HepG2 (cell line): Measurements from ENCODE around the gene NCF4. TPM values are rescaled to one million over a fixed set of nuclear protein-coding genes. Genes with fewer than 3 reads are reported as not detected.
A peak's percentile ranks its signal among the peaks of the same experiment; 100 is the strongest.

Source experiments
- ATAC-seq: fragments of 200-7000 bp; cut with Tn5 transposase; 3 replicates; pipeline ENCODE4 v1.9.1; 2020; ENCODE audit warnings: mild to moderate bottlenecking, moderate library complexity
- BruUV-seq: library from RNA; stranded (reverse); fragments of 400-500 nt; replicated peaks from 2 replicates; lab custom pipeline; 2021; lab: Mats Ljungman, UMichigan
- CTCF ChIA-PET: fragments of 300-600 bp; formaldehyde crosslinking; extraction: SDS; loops from one replicate; lab custom pipeline; 2021; ENCODE audit warnings: low total read pairs, inconsistent platforms, low intra/inter-chr PET ratio; lab: Yijun Ruan, JAX
- POLR2A ChIA-PET: fragments of 350-600 bp; sonication (Branson Sonifier 250); formaldehyde crosslinking; loops from one replicate; lab custom pipeline; 2020; ENCODE audit warnings: antibody characterized with exemption, inconsistent platforms; lab: Yijun Ruan, JAX
- DNase-seq: peaks from one replicate; pipeline ENCODE4 v3.0.0-alpha.2; 2015; ENCODE audit warnings: low spot score
- FAIRE-seq: peaks from 3 replicates; lab custom pipeline; 2011; peaks lifted over from hg19 to GRCh38; lab: Jason Lieb, UNC
- H2AFZ ChIP-seq: one replicate; pipeline ENCODE4 v1.6.1; 2011; ENCODE audit warnings: low read length, inconsistent platforms
- H3K27ac ChIP-seq: fragments of 300-600 bp; 3 replicates; pipeline ENCODE4 v1.8.0; 2011; ENCODE audit warnings: mixed run types, mild to moderate bottlenecking, mixed read lengths, low read length, inconsistent platforms; ENCODE audit not compliant: insufficient read depth; ENCODE audit errors: extremely low read length
- H3K27me3 ChIP-seq, 2 experiments: fragments of 200-600 bp in 1 of 2; 2 replicates in 1 of 2; 3 replicates in 1 of 2; pipeline versions ENCODE4 v1.6.0 to v1.8.0; 2011; ENCODE audit warnings: low read length in 2 of 2, mild to moderate bottlenecking in 2 of 2, moderate library complexity in 2 of 2, inconsistent platforms in 1 of 2; ENCODE audit not compliant: insufficient read depth in 2 of 2, control insufficient read depth in 1 of 2
- H3K36me3 ChIP-seq, 2 experiments: fragments of 200-600 bp in 1 of 2; replicated peaks in 1 of 2; 2 replicates in 1 of 2; 3 replicates in 1 of 2; pipeline versions ENCODE4 v1.5.1 to v1.8.0; 2011; ENCODE audit warnings: low read length in 2 of 2, inconsistent platforms in 1 of 2; ENCODE audit not compliant: insufficient read depth in 2 of 2, control insufficient read depth in 1 of 2
- H3K4me1 ChIP-seq: 2 replicates; pipeline ENCODE4 v1.5.1; 2012; ENCODE audit warnings: low read length, inconsistent platforms; ENCODE audit not compliant: insufficient read depth
- H3K4me2 ChIP-seq: 2 replicates; pipeline ENCODE4 v1.6.0; 2011; ENCODE audit warnings: low read depth, low read length, inconsistent platforms
- H3K4me3 ChIP-seq, 3 experiments: fragments of 200-600 bp in 1 of 3; sonication (generic), shearing (Covaris generic) in 1 of 3; replicated peaks in 1 of 3; 2 replicates each; pipeline ENCODE4 v1.5.1; 2011 to 2016; ENCODE audit warnings: low read length in 3 of 3, inconsistent platforms in 2 of 3, low read depth in 2 of 3, mild to moderate bottlenecking in 2 of 3, control low read depth in 1 of 3, mixed read lengths in 1 of 3; ENCODE audit not compliant: insufficient read depth in 1 of 3
- H3K79me2 ChIP-seq: one replicate; pipeline ENCODE4 v1.6.1; 2011; ENCODE audit warnings: low read length, inconsistent platforms; ENCODE audit not compliant: insufficient read depth
- H3K9ac ChIP-seq: 2 replicates; pipeline ENCODE4 v1.6.0; 2011; ENCODE audit warnings: mild to moderate bottlenecking, low read depth, low read length, inconsistent platforms; ENCODE audit not compliant: insufficient read depth
- H3K9me3 ChIP-seq: 2 replicates; pipeline ENCODE4 v1.5.1; 2012; ENCODE audit warnings: mild to moderate bottlenecking, low read length
- H4K20me1 ChIP-seq: 2 replicates; pipeline ENCODE4 v1.6.0; 2011; ENCODE audit warnings: inconsistent platforms, mild to moderate bottlenecking, low read length, moderate library complexity; ENCODE audit not compliant: insufficient read depth
- MAFK ChIP-seq, 2 experiments: IDR thresholded peaks in 1 of 2; conservative IDR thresholded peaks in 1 of 2; 2 replicates each; pipeline ENCODE4 v1.6.1; 2011; ENCODE audit warnings: improper control_type of control experiment in 2 of 2, low read length in 2 of 2
- ZNF780A ChIP-seq: sonication (generic); formaldehyde crosslinking; IDR thresholded peaks from 2 replicates; pipeline ENCODE4 v1.8.0; 2022; ENCODE audit warnings: mild to moderate bottlenecking, missing genetic modification reagents, moderate library complexity
- WGBS: methylation state at CpG from one replicate; pipeline ENCODE4 v1.1.6; 2017; ENCODE audit warnings: low lambda C conversion rate; 5-methylcytosine and 5-hydroxymethylcytosine counted together
- in situ Hi-C: cut with HindIII; loops from 2 replicates; pipeline ENCODE4 v1.10.0; 2017; ENCODE audit warnings: low pct_unique_long_range_greater_than_20kb; ENCODE audit not compliant: extremely low pct_ligation_motif_present
- intact Hi-C: fragments of 100-400 bp; cut with micrococcal nuclease; formaldehyde crosslinking; loops from one replicate; pipeline ENCODE4 v1.10.0; 2022; ENCODE audit not compliant: unreplicated experiment
- polyA plus RNA-seq, 8 experiments: library from polyadenylated mRNA; depleted of rRNA in 3 of 8; stranded (reverse) in 7 of 8; unstranded in 1 of 8; fragments of >200 nt; fragmentation: Illumina TruSeq in 4 of 8; extraction: Trizol in 4 of 8; gene quantifications; 2 replicates each; pipeline versions ENCODE4 v1.2.1 to v1.2.3, GENCODE V29; 2011 to 2016; ENCODE audit warnings: low read depth in 4 of 8, missing spikeins in 1 of 8, mixed read lengths in 1 of 8; ENCODE audit not compliant: insufficient read depth in 1 of 8
- total RNA-seq, 5 experiments: library from RNA; depleted of rRNA; stranded (reverse); fragments of >200 nt; fragmentation: Illumina TruSeq; extraction: Trizol; gene quantifications; 2 replicates each; pipeline ENCODE4 v1.2.3, GENCODE V29; 2016; ENCODE audit warnings: low read depth in 1 of 5

Gene NCF4
- total and polyA plus RNA-seq, 2 of the 13 experiments (the other 11 are each of a cell fraction or from before 2014, with no cell fraction given), result not detected

GRCh38 chr22:36926721-36927435 lies 66.1 kb downstream of the NCF4 start:
- CTCF ChIA-PET, result no interaction called here
- DNase-seq, result no peak
- TF ChIP-seq MAFK (conservative IDR thresholded peaks at IDR 0.05 in 1 of 2, IDR thresholded peaks at IDR 0.05 in 1 of 2; ENCODE audit: low read length in 2 of 2), result peak in 1 of 2 experiments; percentile 36; a peak in 2 of 4 replicates
- no peak for TF ChIP-seq ZNF780A (CRISPR knock-in tag)
- Histone ChIP-seq H2AFZ (no peak overlapping the region), H3K9ac (no peak overlapping the region), H3K27me3 (peaks cover 10 to 83% of the 10 kb centered on the region in 2 experiments; a peak in 4 of 5 replicates), H3K4me2 (no peak overlapping the region), H3K4me3 (no peak overlapping the region), H3K27ac (no peak overlapping the region), H3K9me3 (no peaks in the 10 kb centered on the region), H4K20me1 (no peaks in the 10 kb centered on the region), H3K79me2 (no peaks in the 10 kb centered on the region), H3K36me3 (no peaks in the 10 kb centered on the region), H3K4me1 (no peaks in the 10 kb centered on the region)
- 0% methylated on average over 8 of the region's 14 CpGs for WGBS
- BruUV-seq, result no TSS peak
- ATAC-seq, result no peak
- no peak for FAIRE-seq
- POLR2A ChIA-PET, result no interaction called here
- in situ Hi-C loops, result no loop called here
- intact Hi-C loops, result no loop called here

Other genes with a start within 250 kb of the NCF4 start
- gene CACNG2, start 157.3 kb upstream of the NCF4 start, total RNA-seq (2016; rRNA removed; fragmentation: Illumina TruSeq; extraction: Trizol), result not detected in 2 replicates
- gene CACNG2, start 157.3 kb upstream of the NCF4 start, polyA plus RNA-seq (2011; rRNA removed), result not detected in 2 replicates
- gene IFT27, start 84.9 kb upstream of the NCF4 start, total RNA-seq (2016; rRNA removed; fragmentation: Illumina TruSeq; extraction: Trizol), result 0.33 TPM in 1 of 2 replicates, not detected in the other
- 0.25 and 0.33 TPM in 2 replicates for gene IFT27, start 84.9 kb upstream of the NCF4 start, polyA plus RNA-seq (2011; rRNA removed)
- gene PVALB, start 44.0 kb upstream of the NCF4 start, total RNA-seq (2016; rRNA removed; fragmentation: Illumina TruSeq; extraction: Trizol), result not detected in 2 replicates
- not detected in 2 replicates for gene PVALB, start 44.0 kb upstream of the NCF4 start, polyA plus RNA-seq (2011; rRNA removed)
- gene CSF2RB, start 52.6 kb downstream of the NCF4 start, total RNA-seq (2016; rRNA removed; fragmentation: Illumina TruSeq; extraction: Trizol), result not detected in 2 replicates
- not detected in 2 replicates for gene CSF2RB, start 52.6 kb downstream of the NCF4 start, polyA plus RNA-seq (2011; rRNA removed)
- 44.1 and 44.6 TPM in 2 replicates for gene TST, start 158.4 kb downstream of the NCF4 start, total RNA-seq (2016; rRNA removed; fragmentation: Illumina TruSeq; extraction: Trizol)
- 63.6 and 86.4 TPM in 2 replicates for gene TST, start 158.4 kb downstream of the NCF4 start, polyA plus RNA-seq (2011; rRNA removed)
- gene MPST, start 158.7 kb downstream of the NCF4 start, total RNA-seq (2016; rRNA removed; fragmentation: Illumina TruSeq; extraction: Trizol), result 94.8 and 133 TPM in 2 replicates
- 141 and 191 TPM in 2 replicates for gene MPST, start 158.7 kb downstream of the NCF4 start, polyA plus RNA-seq (2011; rRNA removed)
- gene KCTD17, start 190.7 kb downstream of the NCF4 start, total RNA-seq (2016; rRNA removed; fragmentation: Illumina TruSeq; extraction: Trizol), result 4.5 and 5.3 TPM in 2 replicates
- 11.7 and 17.4 TPM in 2 replicates for gene KCTD17, start 190.7 kb downstream of the NCF4 start, polyA plus RNA-seq (2011; rRNA removed)
- gene TMPRSS6, start 248.7 kb downstream of the NCF4 start, total RNA-seq (2016; rRNA removed; fragmentation: Illumina TruSeq; extraction: Trizol), result 1.5 and 4.2 TPM in 2 replicates
- gene TMPRSS6, start 248.7 kb downstream of the NCF4 start, polyA plus RNA-seq (2011; rRNA removed), result 4.8 and 8.5 TPM in 2 replicates